ENCODE measurements around the gene HSPA14.

The HSPA14 gene

DNA sequence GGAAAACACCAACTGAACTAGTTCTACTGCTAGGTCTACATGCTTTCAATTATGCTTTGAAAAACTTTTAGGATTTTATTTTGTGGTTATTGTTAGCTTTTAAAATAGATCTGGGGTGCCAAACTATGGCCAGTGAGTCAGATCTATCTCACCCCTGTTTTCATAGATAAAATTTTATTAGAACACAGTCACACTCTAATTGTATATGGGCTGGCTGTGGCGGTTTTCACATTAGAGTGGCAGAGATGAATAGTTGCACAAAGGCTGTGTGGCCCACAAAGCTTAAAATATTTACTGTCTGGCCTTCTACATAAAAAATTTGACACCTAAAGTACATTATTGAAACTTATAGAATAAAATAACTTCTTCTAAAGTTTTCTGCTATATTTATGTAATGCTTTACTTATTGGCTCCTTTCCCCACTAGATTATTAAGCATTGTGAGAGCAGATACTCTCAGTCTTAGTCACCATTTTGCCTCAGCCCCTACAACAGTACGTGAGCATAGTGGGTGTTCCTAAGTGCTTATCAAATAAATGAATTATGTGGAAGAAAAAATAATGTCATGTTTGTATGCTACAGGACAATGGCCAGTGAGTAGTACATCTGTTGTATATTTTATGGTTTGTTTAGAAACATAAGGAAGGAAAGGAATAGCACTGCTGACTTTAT, 35.1 kb downstream of the HSPA14 start:
- H3K79me2 ChIP-seq (ENCODE audit: low read length) = peaks cover 26% of the 10 kb centered on the region
- no peak overlapping the region for H3K9ac ChIP-seq (ENCODE audit: low read length)
- no peaks in the 10 kb centered on the region for H3K9me3 ChIP-seq (replicated peaks; ENCODE audit: insufficient read depth, low read length)
- no peaks in the 10 kb centered on the region for H3K27me3 ChIP-seq (replicated peaks; ENCODE audit: insufficient read depth, low read length)
- no peaks in the 10 kb centered on the region for H3K9me2 ChIP-seq (replicated peaks; ENCODE audit: insufficient read depth, low read length)
- no peaks in the 10 kb centered on the region; the same call in 1 of the 2 replicates for H3K36me3 ChIP-seq (replicated peaks; ENCODE audit: insufficient read depth, low read length)
- no peak for TF ChIP-seq EZH2 (optimal IDR thresholded peaks at IDR 0.05; ENCODE audit: low read depth, low read length)
- TF ChIP-seq, protein P1, sequence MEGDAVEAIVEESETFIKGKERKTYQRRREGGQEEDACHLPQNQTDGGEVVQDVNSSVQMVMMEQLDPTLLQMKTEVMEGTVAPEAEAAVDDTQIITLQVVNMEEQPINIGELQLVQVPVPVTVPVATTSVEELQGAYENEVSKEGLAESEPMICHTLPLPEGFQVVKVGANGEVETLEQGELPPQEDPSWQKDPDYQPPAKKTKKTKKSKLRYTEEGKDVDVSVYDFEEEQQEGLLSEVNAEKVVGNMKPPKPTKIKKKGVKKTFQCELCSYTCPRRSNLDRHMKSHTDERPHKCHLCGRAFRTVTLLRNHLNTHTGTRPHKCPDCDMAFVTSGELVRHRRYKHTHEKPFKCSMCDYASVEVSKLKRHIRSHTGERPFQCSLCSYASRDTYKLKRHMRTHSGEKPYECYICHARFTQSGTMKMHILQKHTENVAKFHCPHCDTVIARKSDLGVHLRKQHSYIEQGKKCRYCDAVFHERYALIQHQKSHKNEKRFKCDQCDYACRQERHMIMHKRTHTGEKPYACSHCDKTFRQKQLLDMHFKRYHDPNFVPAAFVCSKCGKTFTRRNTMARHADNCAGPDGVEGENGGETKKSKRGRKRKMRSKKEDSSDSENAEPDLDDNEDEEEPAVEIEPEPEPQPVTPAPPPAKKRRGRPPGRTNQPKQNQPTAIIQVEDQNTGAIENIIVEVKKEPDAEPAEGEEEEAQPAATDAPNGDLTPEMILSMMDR (IDR thresholded peaks at IDR 0.05; ENCODE audit: low read length) = no peak
- TF ChIP-seq EZH2phosphoT487 (IDR thresholded peaks at IDR 0.05; ENCODE audit: low read length) = no peak
- no peak overlapping the region for H3K4me3 ChIP-seq (ENCODE audit: low read length)
- no peak overlapping the region for H2AFZ ChIP-seq (ENCODE audit: low read length)
- H3F3A ChIP-seq (ENCODE audit: insufficient read depth, low read length) = no peaks in the 10 kb centered on the region
- DNase-seq = no peak
- no peak overlapping the region for H3K4me2 ChIP-seq (ENCODE audit: low read depth, low read length)
- H4K20me1 ChIP-seq (ENCODE audit: insufficient read depth, low read length) = no peaks in the 10 kb centered on the region
- H3K4me1 ChIP-seq (ENCODE audit: low read length) = peaks cover 15% of the 10 kb centered on the region
- no peak overlapping the region for H3K27ac ChIP-seq (ENCODE audit: low read length)

DNA sequence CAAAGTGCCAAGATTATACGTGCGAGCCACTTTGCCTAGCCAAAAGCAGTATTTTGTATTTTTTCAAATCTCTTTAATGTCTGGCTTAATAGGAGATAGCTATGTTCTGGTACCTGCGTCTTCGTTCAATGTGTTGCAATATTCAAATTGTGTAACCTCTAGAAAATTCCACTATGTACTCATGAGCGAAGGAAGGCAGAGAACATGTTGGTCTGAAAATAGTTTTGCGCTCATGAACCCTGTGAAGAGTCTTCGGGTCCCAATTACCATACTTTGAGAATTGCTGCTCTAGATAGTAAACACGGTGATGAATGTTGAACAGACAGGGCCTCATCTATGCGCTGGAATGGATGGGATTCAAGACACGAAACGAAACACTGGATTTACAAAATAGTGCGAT, 37.8 kb downstream of the HSPA14 start:
- Histone ChIP-seq H3K4me2 (ENCODE audit: low read depth, low read length) (no peak overlapping the region), H3K9me2 (replicated peaks; ENCODE audit: insufficient read depth, low read length) (no peaks in the 10 kb centered on the region), H3K9ac (ENCODE audit: low read length) (no peak overlapping the region), H3K27ac (ENCODE audit: low read length) (no peak overlapping the region), H4K20me1 (ENCODE audit: insufficient read depth, low read length) (no peaks in the 10 kb centered on the region), H3K79me2 (ENCODE audit: low read length) (peaks cover 49% of the 10 kb centered on the region), H3K9me3 (replicated peaks; ENCODE audit: insufficient read depth, low read length) (no peaks in the 10 kb centered on the region), H2AFZ (ENCODE audit: low read length) (no peak overlapping the region), H3K27me3 (replicated peaks; ENCODE audit: insufficient read depth, low read length) (no peaks in the 10 kb centered on the region), H3K4me3 (ENCODE audit: low read length) (no peak overlapping the region), H3K4me1 (ENCODE audit: low read length) (peaks cover 18% of the 10 kb centered on the region), H3K36me3 (replicated peaks; ENCODE audit: insufficient read depth, low read length) (no peaks in the 10 kb centered on the region; the same call in 1 of the 2 replicates), H3F3A (ENCODE audit: insufficient read depth, low read length) (no peaks in the 10 kb centered on the region)
- no peak for DNase-seq
- no peak for TF ChIP-seq EZH2phosphoT487 (IDR thresholded peaks at IDR 0.05; ENCODE audit: low read length)
- TF ChIP-seq, protein P1 (IDR thresholded peaks at IDR 0.05; ENCODE audit: low read length) = no peak
- TF ChIP-seq EZH2 (optimal IDR thresholded peaks at IDR 0.05; ENCODE audit: low read depth, low read length) = no peak

GRCh38 chr10:14876764-14877163, 38.7 kb downstream of the HSPA14 start:
- Histone ChIP-seq H3K36me3 (replicated peaks; ENCODE audit: insufficient read depth, low read length) (peaks cover 3% of the 10 kb centered on the region; the same call in 1 of the 2 replicates), H3K4me2 (ENCODE audit: low read depth, low read length) (no peak overlapping the region), H3K27ac (ENCODE audit: low read length) (no peak overlapping the region), H3K79me2 (ENCODE audit: low read length) (peaks cover 58% of the 10 kb centered on the region), H4K20me1 (ENCODE audit: insufficient read depth, low read length) (no peaks in the 10 kb centered on the region), H3F3A (ENCODE audit: insufficient read depth, low read length) (no peaks in the 10 kb centered on the region), H2AFZ (ENCODE audit: low read length) (no peak overlapping the region), H3K9me2 (replicated peaks; ENCODE audit: insufficient read depth, low read length) (no peaks in the 10 kb centered on the region), H3K9me3 (replicated peaks; ENCODE audit: insufficient read depth, low read length) (no peaks in the 10 kb centered on the region), H3K27me3 (replicated peaks; ENCODE audit: insufficient read depth, low read length) (no peaks in the 10 kb centered on the region), H3K9ac (ENCODE audit: low read length) (no peak overlapping the region), H3K4me3 (ENCODE audit: low read length) (no peak overlapping the region), H3K4me1 (ENCODE audit: low read length) (peaks cover 13% of the 10 kb centered on the region)
- no peak for DNase-seq
- TF ChIP-seq EZH2phosphoT487 (IDR thresholded peaks at IDR 0.05; ENCODE audit: low read length) (no peak), EZH2 (optimal IDR thresholded peaks at IDR 0.05; ENCODE audit: low read depth, low read length) (no peak)
- TF ChIP-seq, protein P1 (IDR thresholded peaks at IDR 0.05; ENCODE audit: low read length) = no peak
